Stimulated activated CD8-positive, alpha-beta memory T cell treated with anti-CD3 and anti-CD28 coated beads, Interleukin-7, amount 100 ng/mL, for 24 hours (primary cell): ENCODE measurements around the gene SOD1.
"Not testable (repeated sequence)": the region's sequence is repeated elsewhere in the genome, so short reads cannot be mapped to it uniquely, and the experiment has no call there.

Experiments used
- DNase-seq: peaks from one replicate; pipeline ENCODE4 v3.0.0-alpha.2; 2020; ENCODE audit warnings: low read depth

Gene SOD1

GRCh38 chr21:31659536-31660258, at the start of gene SOD1:
Gene SOD1, plus strand, starts transcription at chr21:31659693. Its CDS starts 77 bp downstream, at chr21:31659770.
- peak; percentile 86 for DNase-seq

GRCh38 chr21:31611445-31611844, 48.0 kb upstream of the SOD1 start:
- DNase-seq = no peak

- DNase-seq = no peak
Measured at GRCh38 chr21:31612894-31613785, 46.4 kb upstream of the SOD1 start.

- no peak for DNase-seq
Measured at GRCh38 chr21:31614705-31615104, 44.8 kb upstream of the SOD1 start.

GRCh38 chr21:31616216-31616615, 43.3 kb upstream of the SOD1 start:
- no peak for DNase-seq

- DNase-seq = no peak
Measured at GRCh38 chr21:31618696-31619430, 40.6 kb upstream of the SOD1 start.

- DNase-seq = no peak
Measured at GRCh38 chr21:31622397-31622796, 37.1 kb upstream of the SOD1 start.

GRCh38 chr21:31623664-31624063, 35.8 kb upstream of the SOD1 start:
- DNase-seq = no peak

GRCh38 chr21:31624181-31624580, 35.3 kb upstream of the SOD1 start:
- DNase-seq = no peak

GRCh38 chr21:31624961-31625491, 34.5 kb upstream of the SOD1 start:
- DNase-seq = no peak

GRCh38 chr21:31629972-31630711, 29.4 kb upstream of the SOD1 start:
- DNase-seq = no peak

GRCh38 chr21:31631881-31632280, 27.6 kb upstream of the SOD1 start:
- not testable (repeated sequence) for DNase-seq

GRCh38 chr21:31634993-31635392, 24.5 kb upstream of the SOD1 start:
- DNase-seq = no peak

GRCh38 chr21:31636874-31637273, 22.6 kb upstream of the SOD1 start:
- no peak for DNase-seq

- DNase-seq = no peak
Measured at GRCh38 chr21:31641416-31641922, 18.0 kb upstream of the SOD1 start.

- no peak for DNase-seq
Measured at GRCh38 chr21:31644643-31645042, 14.8 kb upstream of the SOD1 start.

GRCh38 chr21:31647650-31648049, 11.8 kb upstream of the SOD1 start:
- DNase-seq = no peak

- DNase-seq = no peak
Measured at GRCh38 chr21:31650930-31651329, 8.6 kb upstream of the SOD1 start.

- not testable (repeated sequence) for DNase-seq
Measured at GRCh38 chr21:31651491-31651890, 8.0 kb upstream of the SOD1 start.

- no peak for DNase-seq
Measured at GRCh38 chr21:31654340-31654739, 5.2 kb upstream of the SOD1 start.
